HG02798 (cell line): Measurements from ENCODE around the gene HS6ST2.

Source experiments
- ATAC-seq: cut with Tn5 transposase; IDR thresholded peaks from one replicate; pipeline ENCODE4 v1.9.1; 2021; ENCODE audit warnings: mild to moderate bottlenecking; ENCODE audit not compliant: unreplicated experiment, poor library complexity

HS6ST2 gene

DNA sequence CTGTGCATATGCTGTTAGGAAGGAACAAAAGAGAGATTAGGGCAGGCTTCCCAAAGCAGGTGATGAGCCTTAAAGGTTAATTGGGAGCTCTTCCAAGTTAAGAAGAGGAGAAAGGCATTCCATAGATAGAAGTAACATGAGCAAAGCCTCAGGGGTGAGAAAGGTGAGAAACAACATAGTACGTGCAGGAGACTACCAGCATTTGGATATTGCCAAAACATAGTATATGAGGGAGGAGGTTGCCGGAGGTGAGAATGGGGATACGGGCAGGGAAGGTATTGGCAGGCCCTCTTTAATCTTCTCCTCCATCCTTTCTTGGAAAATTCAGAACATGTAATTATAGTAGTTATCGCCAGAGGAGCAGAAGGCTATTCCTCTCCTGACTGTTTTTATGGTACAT lies 373.5 kb downstream of the HS6ST2 start:
- no peak for ATAC-seq

DNA sequence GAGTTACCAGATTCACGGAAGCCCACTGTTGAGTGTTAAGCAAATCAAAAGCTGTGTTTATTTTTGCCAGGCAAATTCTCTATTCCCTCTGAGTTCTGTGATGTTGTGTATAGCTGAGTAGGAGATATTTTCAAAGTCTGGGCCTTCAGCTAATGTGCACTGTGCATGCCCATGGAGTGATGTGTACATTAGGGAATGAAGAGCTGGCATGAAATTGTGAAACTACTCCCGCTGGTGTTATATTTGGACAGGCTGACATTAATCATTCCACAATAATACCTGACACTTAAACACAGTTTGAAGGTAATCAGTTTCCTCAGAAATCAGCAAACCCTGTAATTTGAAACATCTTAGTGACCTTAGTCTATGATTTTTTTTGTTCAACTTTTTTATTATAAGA lies 381.5 kb downstream of the HS6ST2 start:
- ATAC-seq: no peak
